Lower lobe of right lung (tissue), 2 donors: Measurements from ENCODE around the gene ST7L. TPM values are rescaled to one million over a fixed set of nuclear protein-coding genes. Genes with fewer than 3 reads are reported as not detected.
"Not testable (repeated sequence)": the region's sequence is repeated elsewhere in the genome, so short reads cannot be mapped to it uniquely, and the experiment has no call there.

Source experiments
- ATAC-seq, 2 donors: fragments of 200-7000 bp; cut with Tn5 transposase; one replicate each; pipeline ENCODE4 v1.9.1; 2020 to 2022; ENCODE audit warnings: mild to moderate bottlenecking in 2 of 2, moderate library complexity in 2 of 2
- DNase-seq: peaks from one replicate; pipeline ENCODE4 v3.0.0-alpha.2; 2020
- H3K27ac ChIP-seq: fragments of 200-600 bp; one replicate; pipeline ENCODE4 v1.8.0; 2022
- H3K27me3 ChIP-seq: fragments of 200-600 bp; one replicate; pipeline ENCODE4 v1.8.0; 2022; ENCODE audit warnings: low read depth
- H3K36me3 ChIP-seq: fragments of 200-600 bp; one replicate; pipeline ENCODE4 v1.8.0; 2022; ENCODE audit warnings: mild to moderate bottlenecking
- H3K4me1 ChIP-seq: fragments of 200-600 bp; one replicate; pipeline ENCODE4 v1.8.0; 2022
- H3K4me3 ChIP-seq: fragments of 200-600 bp; one replicate; pipeline ENCODE4 v1.8.0; 2022; ENCODE audit warnings: mild to moderate bottlenecking
- H3K9me3 ChIP-seq: fragments of 200-600 bp; one replicate; pipeline ENCODE4 v1.8.0; 2022
- intact Hi-C: fragments of 100-400 bp; cut with DNase I; formaldehyde crosslinking; loops from one replicate; pipeline ENCODE4 v1.11.0; 2022
- total RNA-seq: library from RNA; stranded (reverse); fragmentation: NEBNext Ultra II Directional; extraction: Animal tissue kit (Norgen Biotek cat#: 25700); gene quantifications from one replicate; pipeline ENCODE4 v1.2.1, GENCODE V29; 2021
- TF ChIP-seq, protein P1 (sequence below): fragments of 200-600 bp; IDR thresholded peaks from one replicate; pipeline ENCODE4 v1.8.0; 2022; ENCODE audit warnings: antibody characterized with exemption, mild to moderate bottlenecking
- donor health status: DM: no; HTN: yes; CAD: no; lungs with severe emphysema.

ST7L gene
- total RNA-seq, 1 donor from 2014 or later = 18.8 TPM

- ATAC-seq (peak; percentile 20 to 23), DNase-seq (no peak)
- TF ChIP-seq, protein P1, sequence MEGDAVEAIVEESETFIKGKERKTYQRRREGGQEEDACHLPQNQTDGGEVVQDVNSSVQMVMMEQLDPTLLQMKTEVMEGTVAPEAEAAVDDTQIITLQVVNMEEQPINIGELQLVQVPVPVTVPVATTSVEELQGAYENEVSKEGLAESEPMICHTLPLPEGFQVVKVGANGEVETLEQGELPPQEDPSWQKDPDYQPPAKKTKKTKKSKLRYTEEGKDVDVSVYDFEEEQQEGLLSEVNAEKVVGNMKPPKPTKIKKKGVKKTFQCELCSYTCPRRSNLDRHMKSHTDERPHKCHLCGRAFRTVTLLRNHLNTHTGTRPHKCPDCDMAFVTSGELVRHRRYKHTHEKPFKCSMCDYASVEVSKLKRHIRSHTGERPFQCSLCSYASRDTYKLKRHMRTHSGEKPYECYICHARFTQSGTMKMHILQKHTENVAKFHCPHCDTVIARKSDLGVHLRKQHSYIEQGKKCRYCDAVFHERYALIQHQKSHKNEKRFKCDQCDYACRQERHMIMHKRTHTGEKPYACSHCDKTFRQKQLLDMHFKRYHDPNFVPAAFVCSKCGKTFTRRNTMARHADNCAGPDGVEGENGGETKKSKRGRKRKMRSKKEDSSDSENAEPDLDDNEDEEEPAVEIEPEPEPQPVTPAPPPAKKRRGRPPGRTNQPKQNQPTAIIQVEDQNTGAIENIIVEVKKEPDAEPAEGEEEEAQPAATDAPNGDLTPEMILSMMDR = no peak
- no peak overlapping the region for H3K4me3 ChIP-seq
- intact Hi-C loops = no loop called here
- H3K4me1 ChIP-seq = peaks cover 88% of the 10 kb centered on the region
- no peak overlapping the region for H3K27ac ChIP-seq
- no peaks in the 10 kb centered on the region for H3K27me3 ChIP-seq
- H3K36me3 ChIP-seq = peaks cover 13% of the 10 kb centered on the region
- H3K9me3 ChIP-seq = no peaks in the 10 kb centered on the region
Observed at GRCh38 chr1:112625696-112626095, 6.8 kb upstream of the ST7L start.

DNA sequence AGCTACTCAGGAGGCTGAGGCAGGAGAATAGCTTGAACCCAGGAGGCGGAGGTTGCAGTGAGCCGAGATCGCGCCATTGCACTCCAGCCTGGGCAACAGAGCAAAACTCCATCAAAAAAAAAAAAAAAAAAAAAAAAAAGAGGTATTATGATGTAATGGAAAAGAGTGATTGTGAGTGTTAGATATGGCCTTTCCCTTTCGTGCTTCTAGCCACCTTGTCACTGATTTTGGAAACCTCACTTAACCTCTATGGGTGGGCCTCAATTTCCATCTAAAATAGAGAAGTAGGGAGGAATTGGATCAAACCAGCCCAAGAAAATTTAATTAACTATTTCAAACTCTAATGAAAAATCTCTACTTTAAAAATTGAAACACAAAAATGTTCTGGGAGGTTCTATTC, 5.6 kb upstream of the ST7L start:
- H3K36me3 ChIP-seq, H3K9me3 ChIP-seq, H3K27ac ChIP-seq, H3K27me3 ChIP-seq, ATAC-seq, DNase-seq, H3K4me3 ChIP-seq, intact Hi-C loops: not testable (repeated sequence)
- peaks cover 81% of the 10 kb centered on the region for H3K4me1 ChIP-seq

- DNase-seq (no peak), ATAC-seq (no peak)
- H3K27ac ChIP-seq = peak overlapping the region; percentile 99
- peaks cover 18% of the 10 kb centered on the region for H3K36me3 ChIP-seq
- TF ChIP-seq, protein P1 = no peak
- intact Hi-C loops = no loop called here
- H3K4me3 ChIP-seq = peak overlapping the region; percentile 91
- H3K9me3 ChIP-seq = no peaks in the 10 kb centered on the region
- no peaks in the 10 kb centered on the region for H3K27me3 ChIP-seq
- peaks cover 50% of the 10 kb centered on the region for H3K4me1 ChIP-seq
Observed at GRCh38 chr1:112620377-112620695, 1.4 kb upstream of the ST7L start.

DNA sequence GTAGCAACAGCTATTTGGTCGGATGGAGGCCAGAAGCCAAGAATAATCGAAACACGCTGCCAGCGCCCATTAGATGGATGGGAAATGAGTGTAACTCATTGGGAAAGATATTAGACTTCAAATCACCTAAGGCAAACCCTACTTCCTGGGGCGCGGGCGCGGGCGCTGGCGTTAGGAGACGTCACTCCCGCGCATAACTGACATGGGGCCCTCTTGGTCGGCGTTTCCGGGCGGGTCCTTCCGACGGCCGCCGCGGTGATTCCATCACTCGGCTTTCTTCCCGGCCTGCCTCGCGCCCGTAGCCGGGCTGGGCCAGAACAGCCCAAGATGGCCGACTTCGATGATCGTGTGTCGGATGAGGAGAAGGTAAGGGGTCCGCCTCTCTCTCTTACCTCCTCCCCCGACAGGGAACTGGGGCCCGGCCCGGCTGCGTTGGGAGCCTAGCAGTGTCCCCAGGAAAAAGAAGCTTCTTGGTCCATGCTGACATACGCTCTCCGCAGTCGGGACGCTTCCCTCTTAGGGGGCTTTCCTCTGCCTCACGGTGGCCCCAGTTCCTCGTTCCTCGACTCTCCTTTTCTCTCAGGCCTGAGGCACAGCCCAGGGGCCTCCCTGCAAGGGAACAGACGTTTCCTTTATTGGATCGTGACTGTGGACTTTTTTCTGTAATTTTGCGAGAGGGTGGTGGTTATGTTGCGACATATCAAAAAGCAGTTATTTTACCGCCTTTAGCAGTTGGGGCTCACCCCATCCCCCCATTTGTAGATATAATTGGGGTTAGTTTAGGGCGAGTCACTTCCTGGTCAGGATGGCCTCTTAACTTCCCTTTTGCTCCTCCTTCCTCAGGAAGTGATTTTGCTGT, 806 bp upstream of the ST7L start, which contains the start of gene CAPZA1:
Gene CAPZA1 (plus strand): TSS at position 315 of the 859 bp plus-strand sequence. CDS start 13 bp downstream, at position 328.
- ATAC-seq (peak; percentile 98 to 99), DNase-seq (peak; percentile 95)
- TF ChIP-seq, protein P1 = no peak
- Histone ChIP-seq H3K27me3 (no peaks in the 10 kb centered on the region), H3K36me3 (peaks cover 24% of the 10 kb centered on the region), H3K4me3 (peak within 1 kb of the TSS; percentile 91), H3K9me3 (no peaks in the 10 kb centered on the region), H3K27ac (peak within 1 kb of the TSS; percentile 99), H3K4me1 (peaks cover 45% of the 10 kb centered on the region)
- intact Hi-C loops = no loop called here

DNA sequence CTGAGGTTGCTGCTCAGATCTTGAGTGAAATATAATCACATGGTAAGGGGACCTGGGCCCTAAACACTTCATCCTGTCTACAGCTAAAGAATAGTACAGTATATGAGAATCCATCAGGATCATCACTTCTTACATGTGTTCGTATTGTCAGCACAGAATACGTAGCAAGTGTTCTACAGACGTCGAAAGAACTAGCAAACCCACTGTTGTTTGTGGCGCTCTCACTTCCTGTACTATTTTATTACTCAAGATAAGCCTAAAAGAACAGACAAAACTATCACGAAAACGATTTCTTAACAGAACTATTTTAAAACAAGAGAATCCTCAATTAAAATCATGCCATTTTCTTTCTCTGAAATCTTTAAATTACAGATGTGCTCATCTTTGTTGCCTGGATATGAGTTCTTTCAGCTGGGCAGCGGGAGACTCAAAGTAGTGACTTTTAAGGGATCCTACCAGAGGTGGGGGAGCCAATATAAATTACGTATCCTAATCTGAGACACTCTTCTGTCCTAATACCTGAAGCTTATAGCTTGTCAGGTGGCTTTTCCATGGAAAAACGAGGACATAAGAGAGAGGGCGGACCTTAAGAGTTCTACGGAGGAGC, 724 bp downstream of the ST7L start:
- intact Hi-C loops = no loop called here
- Histone ChIP-seq H3K27ac (peak overlapping the region; percentile 99), H3K4me1 (peaks cover 34% of the 10 kb centered on the region), H3K36me3 (peaks cover 34% of the 10 kb centered on the region), H3K27me3 (no peaks in the 10 kb centered on the region), H3K9me3 (no peaks in the 10 kb centered on the region), H3K4me3 (peak overlapping the region; percentile 91)
- peak in 1 of 2 donors; percentile 20 for ATAC-seq
- no peak for DNase-seq
- TF ChIP-seq, protein P1 = no peak
